A549 (cell line): ENCODE measurements around the gene PPP6C.

Experiments used
- CEBPB ChIP-seq, 2 experiments: fragments of >200 bp in 1 of 2; sonication (Bioruptor Twin) in 1 of 2; formaldehyde crosslinking in 1 of 2; IDR thresholded peaks; 2 replicates each; pipeline ENCODE4 v1.6.1; 2012 to 2016
- CTCF ChIP-seq: fragments of >200 bp; sonication (Bioruptor Twin); formaldehyde crosslinking; IDR thresholded peaks from 3 replicates; pipeline ENCODE4 v1.5.1; 2016
- EP300 ChIP-seq, 2 experiments: fragments of >200 bp; sonication (Bioruptor Twin); formaldehyde crosslinking; IDR thresholded peaks; 2 replicates in 1 of 2; 3 replicates in 1 of 2; pipeline ENCODE4 v1.6.1; 2016 to 2017
- MAFK ChIP-seq: fragments of 450-650 bp; IDR thresholded peaks from 2 replicates; pipeline ENCODE4 v1.6.1; 2014; ENCODE audit not compliant: partially characterized antibody
- MAZ ChIP-seq: fragments of 150-350 bp; IDR thresholded peaks from 2 replicates; pipeline ENCODE4 v1.6.1; 2014; ENCODE audit warnings: antibody characterized with exemption, low read depth, low read length, borderline replicate concordance
- POLR2A ChIP-seq: IDR thresholded peaks from 2 replicates; pipeline ENCODE4 v1.6.1; 2012; ENCODE audit warnings: mild to moderate bottlenecking, low read length
- REST ChIP-seq: fragments of 200-600 bp; sonication (generic); IDR thresholded peaks from 2 replicates; pipeline ENCODE4 v1.6.1; 2016; ENCODE audit warnings: antibody characterized with exemption, mild to moderate bottlenecking, moderate library complexity
- RFX5 ChIP-seq: fragments of 450-650 bp; IDR thresholded peaks from 2 replicates; pipeline ENCODE4 v1.7.1; 2014; ENCODE audit warnings: antibody characterized with exemption, mild to moderate bottlenecking, moderate library complexity
- USF2 ChIP-seq: fragments of 450-650 bp; IDR thresholded peaks from 2 replicates; pipeline ENCODE4 v1.6.1; 2014; ENCODE audit warnings: antibody characterized with exemption
- TF ChIP-seq, protein P1 (sequence below): fragments of >200 bp; sonication (Bioruptor Twin); formaldehyde crosslinking; IDR thresholded peaks from 3 replicates; pipeline ENCODE4 v1.6.1; 2016

- peak; percentile 74 for TF ChIP-seq POLR2A
- peak; percentile 57 for TF ChIP-seq CTCF
- TF ChIP-seq EP300 (IDR thresholded peaks at IDR 0.05) = no peak
- no peak for TF ChIP-seq MAFK
- TF ChIP-seq CEBPB (IDR thresholded peaks at IDR 0.05) = no peak
- no peak for TF ChIP-seq RFX5
- no peak for TF ChIP-seq REST
- no peak for TF ChIP-seq USF2
- peak; percentile 73; the same call in 1 of the 2 replicates for TF ChIP-seq MAZ
- TF ChIP-seq, protein P1, sequence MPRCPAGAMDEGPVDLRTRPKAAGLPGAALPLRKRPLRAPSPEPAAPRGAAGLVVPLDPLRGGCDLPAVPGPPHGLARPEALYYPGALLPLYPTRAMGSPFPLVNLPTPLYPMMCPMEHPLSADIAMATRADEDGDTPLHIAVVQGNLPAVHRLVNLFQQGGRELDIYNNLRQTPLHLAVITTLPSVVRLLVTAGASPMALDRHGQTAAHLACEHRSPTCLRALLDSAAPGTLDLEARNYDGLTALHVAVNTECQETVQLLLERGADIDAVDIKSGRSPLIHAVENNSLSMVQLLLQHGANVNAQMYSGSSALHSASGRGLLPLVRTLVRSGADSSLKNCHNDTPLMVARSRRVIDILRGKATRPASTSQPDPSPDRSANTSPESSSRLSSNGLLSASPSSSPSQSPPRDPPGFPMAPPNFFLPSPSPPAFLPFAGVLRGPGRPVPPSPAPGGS = peak; percentile 63; the same call in 1 of the 3 replicates
Measured at GRCh38 chr9:125189361-125190289, at the start of gene PPP6C.
